Measurements from ENCODE around the gene CACNA1C. TPM values are rescaled to one million over a fixed set of nuclear protein-coding genes. Genes with fewer than 3 reads are reported as not detected.

Gene CACNA1C
- total RNA-seq, 1 donor = 16.6 TPM

DNA sequence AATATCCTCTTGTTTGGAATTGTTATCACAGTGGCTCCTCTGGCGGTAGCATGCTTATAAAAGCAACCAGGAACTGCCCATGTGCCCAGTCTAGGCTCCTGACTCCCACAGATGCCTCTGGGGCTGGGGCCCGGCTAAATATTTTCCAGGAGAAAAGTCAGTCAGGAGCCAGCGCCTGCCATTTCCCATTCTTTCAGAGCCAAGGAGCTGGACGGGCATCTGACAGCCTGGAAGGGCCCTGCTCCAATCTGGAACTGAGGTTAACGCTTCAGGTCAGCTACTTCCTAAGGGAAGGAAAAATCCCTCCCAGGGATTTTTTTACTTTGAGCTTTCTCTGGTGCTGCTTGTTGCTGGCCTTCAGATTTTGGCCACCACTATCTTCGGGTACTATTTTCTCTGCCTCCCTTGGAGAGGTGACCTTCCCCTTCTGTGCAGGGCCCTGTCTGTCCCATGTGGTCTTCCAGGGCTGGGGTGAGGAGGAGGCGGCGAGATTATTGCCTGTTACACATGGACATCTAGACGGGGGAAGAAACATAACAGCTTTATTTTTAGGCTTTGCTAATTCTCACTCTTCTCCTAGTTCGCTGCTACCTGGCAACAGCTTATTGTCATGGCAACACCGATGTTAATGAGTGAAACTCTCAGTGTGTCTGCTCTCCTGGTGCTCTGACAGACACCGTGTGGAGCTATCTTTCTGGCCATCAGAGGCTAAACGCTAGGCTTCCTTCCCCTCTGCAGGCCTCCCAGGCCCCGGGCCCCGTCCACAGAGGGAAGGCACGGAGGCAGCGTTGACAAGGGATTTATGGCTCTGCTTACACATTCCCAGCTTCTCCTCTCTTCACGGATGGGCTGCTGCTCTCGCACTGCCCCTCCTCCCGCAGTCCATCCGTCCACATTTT, 160.4 kb downstream of the CACNA1C start:
- TF ChIP-seq, protein P1, sequence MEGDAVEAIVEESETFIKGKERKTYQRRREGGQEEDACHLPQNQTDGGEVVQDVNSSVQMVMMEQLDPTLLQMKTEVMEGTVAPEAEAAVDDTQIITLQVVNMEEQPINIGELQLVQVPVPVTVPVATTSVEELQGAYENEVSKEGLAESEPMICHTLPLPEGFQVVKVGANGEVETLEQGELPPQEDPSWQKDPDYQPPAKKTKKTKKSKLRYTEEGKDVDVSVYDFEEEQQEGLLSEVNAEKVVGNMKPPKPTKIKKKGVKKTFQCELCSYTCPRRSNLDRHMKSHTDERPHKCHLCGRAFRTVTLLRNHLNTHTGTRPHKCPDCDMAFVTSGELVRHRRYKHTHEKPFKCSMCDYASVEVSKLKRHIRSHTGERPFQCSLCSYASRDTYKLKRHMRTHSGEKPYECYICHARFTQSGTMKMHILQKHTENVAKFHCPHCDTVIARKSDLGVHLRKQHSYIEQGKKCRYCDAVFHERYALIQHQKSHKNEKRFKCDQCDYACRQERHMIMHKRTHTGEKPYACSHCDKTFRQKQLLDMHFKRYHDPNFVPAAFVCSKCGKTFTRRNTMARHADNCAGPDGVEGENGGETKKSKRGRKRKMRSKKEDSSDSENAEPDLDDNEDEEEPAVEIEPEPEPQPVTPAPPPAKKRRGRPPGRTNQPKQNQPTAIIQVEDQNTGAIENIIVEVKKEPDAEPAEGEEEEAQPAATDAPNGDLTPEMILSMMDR (IDR thresholded peaks at IDR 0.05; ENCODE audit: insufficient read depth, low read length) = no peak
- no peak overlapping the region for H3K4me3 ChIP-seq (ENCODE audit: low read depth, low read length)
- no peak for DNase-seq (ENCODE audit: low read depth)

DNA sequence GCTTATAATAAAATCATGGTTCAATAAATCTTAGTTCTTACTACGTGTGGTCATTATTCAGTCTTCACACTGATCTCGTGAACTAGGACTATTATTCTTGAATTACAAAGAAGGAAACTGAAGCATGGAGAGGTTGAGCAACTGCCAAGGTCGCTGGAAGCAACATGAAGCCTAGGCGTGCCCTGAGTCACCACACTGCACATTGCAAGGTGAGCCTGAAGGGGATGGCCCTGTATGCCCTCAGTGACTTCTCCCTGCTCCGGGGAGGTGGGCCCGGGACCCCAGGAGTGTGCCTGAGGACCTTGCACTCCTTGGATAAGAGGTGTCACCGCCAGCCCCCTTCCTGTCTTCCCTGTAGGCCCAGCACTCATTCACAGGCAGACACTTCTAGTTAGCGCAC, 161.6 kb downstream of the CACNA1C start:
- no peak for DNase-seq (ENCODE audit: low read depth)
- TF ChIP-seq, protein P1 (IDR thresholded peaks at IDR 0.05; ENCODE audit: insufficient read depth, low read length) = no peak
- H3K4me3 ChIP-seq (ENCODE audit: low read depth, low read length) = no peak overlapping the region

DNA sequence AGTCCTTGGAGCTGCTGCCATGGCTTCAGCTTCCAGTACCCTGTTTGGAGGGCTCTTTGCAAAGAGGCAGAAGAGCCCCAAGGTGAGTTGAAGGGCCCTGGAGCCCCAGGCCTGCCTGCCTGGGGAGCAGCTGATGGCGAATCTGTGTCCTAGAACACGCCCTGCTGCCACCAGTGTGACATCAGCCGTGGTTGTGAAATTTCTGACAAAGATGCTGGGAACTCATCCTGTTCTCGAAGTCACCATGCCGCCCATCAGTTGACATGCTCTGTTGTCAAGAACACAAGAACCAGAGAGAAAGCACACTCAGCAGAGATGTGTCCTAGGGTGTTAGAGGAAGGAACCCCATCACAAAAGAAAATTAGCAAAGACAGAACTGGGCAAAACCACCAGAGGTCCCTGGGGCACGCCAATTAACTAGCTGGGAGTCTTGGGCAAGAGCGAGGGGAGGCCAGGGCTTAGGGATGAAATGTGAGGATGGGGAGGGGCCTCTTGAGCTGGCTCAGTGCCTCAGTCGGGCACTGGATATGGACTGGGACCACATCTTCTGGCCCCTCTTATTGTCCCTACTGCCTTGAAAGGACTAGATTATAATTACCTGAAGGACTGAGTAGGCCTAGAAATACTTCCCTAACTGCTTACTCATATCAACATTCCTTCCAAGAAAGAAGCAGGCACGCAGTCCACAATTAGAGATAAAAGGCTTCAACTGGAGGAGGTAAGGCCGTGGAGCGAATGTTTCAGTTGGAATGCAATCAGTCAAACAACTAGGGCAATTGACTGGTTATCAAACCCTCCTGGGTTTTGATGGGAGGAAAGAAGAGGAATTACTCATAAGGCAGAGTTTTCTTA, 163.1 kb downstream of the CACNA1C start:
- DNase-seq (ENCODE audit: low read depth) = peak; percentile 76
- H3K4me3 ChIP-seq (ENCODE audit: low read depth, low read length) = no peak overlapping the region
- TF ChIP-seq, protein P1 (IDR thresholded peaks at IDR 0.05; ENCODE audit: insufficient read depth, low read length) = no peak

DNA sequence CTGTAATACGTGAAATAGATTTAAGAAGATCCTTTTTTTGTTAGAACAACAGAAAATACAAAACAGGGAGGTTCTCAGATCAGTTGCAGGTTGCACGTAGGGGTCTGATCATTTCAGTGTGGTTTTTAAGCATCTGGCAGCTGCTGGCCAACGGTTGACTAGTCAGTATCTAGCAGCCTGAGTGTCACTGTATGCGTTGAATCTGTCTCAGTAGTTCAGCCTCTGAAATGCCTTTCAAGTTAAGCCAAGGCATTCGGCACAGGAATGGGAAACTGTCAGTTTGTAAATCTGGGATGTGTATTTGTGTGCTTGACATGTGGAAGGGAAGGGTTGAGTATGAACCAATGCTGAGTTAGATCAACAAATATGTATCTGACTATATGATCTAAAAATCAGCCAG, 165.9 kb downstream of the CACNA1C start:
- TF ChIP-seq, protein P1 (IDR thresholded peaks at IDR 0.05; ENCODE audit: insufficient read depth, low read length) = no peak

DNA sequence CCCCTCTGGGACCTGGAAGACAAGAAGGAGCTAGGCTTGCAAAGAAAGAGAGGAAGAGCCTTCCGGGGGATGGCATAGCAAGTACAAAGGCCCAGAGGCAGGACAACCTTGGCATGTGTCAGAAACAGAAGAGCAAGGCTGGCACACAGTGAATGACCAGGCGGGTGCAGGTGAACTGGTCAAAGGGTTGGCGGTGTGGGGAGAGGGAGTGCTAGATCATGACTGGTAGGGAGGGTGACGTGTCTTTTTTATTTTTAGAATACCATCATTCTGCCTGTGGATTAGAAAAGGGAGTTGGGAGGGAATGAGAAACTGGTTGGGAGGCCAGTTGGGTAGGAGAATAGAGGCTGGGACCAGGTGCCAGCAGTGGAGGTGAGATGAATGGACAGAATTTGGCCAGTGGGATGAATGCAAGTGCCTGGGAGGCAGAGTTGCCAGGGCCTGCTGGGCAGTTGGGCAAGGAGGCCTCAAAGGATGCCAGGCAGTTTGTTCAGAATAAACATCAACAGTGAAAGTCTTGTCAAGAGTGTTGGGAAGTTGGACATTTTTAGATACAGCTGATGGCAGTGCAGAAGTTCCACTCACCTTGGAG, 168.3 kb downstream of the CACNA1C start:
- TF ChIP-seq, protein P1 (IDR thresholded peaks at IDR 0.05; ENCODE audit: insufficient read depth, low read length) = no peak
- DNase-seq (ENCODE audit: low read depth) = no peak
- H3K4me3 ChIP-seq (ENCODE audit: low read depth, low read length) = no peak overlapping the region

More for the DNA sequence above, 165.9 kb downstream of the CACNA1C start:
- H3K4me3 ChIP-seq (ENCODE audit: low read depth, low read length) = no peak overlapping the region
- no peak for DNase-seq (ENCODE audit: low read depth)

DNA sequence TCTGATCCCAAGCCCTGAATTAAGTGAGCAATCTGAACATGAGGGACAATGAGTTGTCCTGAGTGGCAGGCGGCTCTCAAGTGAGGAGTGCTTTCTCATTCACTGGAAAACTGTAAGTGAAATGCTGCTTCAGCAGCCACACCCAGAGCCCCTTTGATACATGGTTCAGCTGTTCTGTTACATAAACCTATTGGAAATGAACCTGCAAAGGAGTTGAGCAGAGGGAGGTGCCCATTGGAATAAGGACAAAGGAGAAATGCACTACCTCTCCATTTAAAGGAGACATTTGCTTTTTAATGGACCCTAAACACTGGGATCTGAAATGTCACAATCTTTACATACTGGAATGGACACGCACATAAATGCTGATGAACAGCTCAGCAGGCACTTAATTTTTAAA, 169.9 kb downstream of the CACNA1C start:
- no peak for DNase-seq (ENCODE audit: low read depth)
- TF ChIP-seq, protein P1 (IDR thresholded peaks at IDR 0.05; ENCODE audit: insufficient read depth, low read length) = no peak
- H3K4me3 ChIP-seq (ENCODE audit: low read depth, low read length) = no peak overlapping the region

Data from fibroblast of the aortic adventitia (primary cell).